Dendritic cell treated with granulocyte-macrophage colony-stimulating factor and Interleukin-4, amounts not matched to agents 40 ng/mL and 50 ng/mL, for 4 days (primary cell): ENCODE results near the gene ADH1A.
"Not testable (repeated sequence)": the region's sequence is repeated elsewhere in the genome, so short reads cannot be mapped to it uniquely, and the experiment has no call there.

Experiments used
- H3K27ac Mint-ChIP-seq: one replicate; pipeline ENCODE4 v1.8.0; 2022; ENCODE audit warnings: mild to moderate bottlenecking, mixed read lengths
- H3K27me3 Mint-ChIP-seq: one replicate; pipeline ENCODE4 v1.8.0; 2022; ENCODE audit warnings: mild to moderate bottlenecking, mixed read lengths
- H3K36me3 Mint-ChIP-seq: one replicate; pipeline ENCODE4 v1.8.0; 2022; ENCODE audit warnings: low read depth, mixed read lengths
- H3K4me1 Mint-ChIP-seq: one replicate; pipeline ENCODE4 v1.8.0; 2022; ENCODE audit warnings: low read depth, mixed read lengths
- H3K4me3 Mint-ChIP-seq: one replicate; pipeline ENCODE4 v1.8.0; 2022; ENCODE audit warnings: mild to moderate bottlenecking, moderate library complexity, mixed read lengths
- H3K9me3 Mint-ChIP-seq: one replicate; pipeline ENCODE4 v1.8.0; 2022; ENCODE audit warnings: mixed read lengths
- intact Hi-C: fragments of 100-400 bp; cut with micrococcal nuclease; formaldehyde crosslinking; loops from one replicate; pipeline ENCODE4 v1.15.0; 2022

ADH1A gene

GRCh38 chr4:99290848-99291786 lies at the start of gene ADH1A:
TSS of gene ADH1A (minus strand) at chr4:99290985. CDS start at chr4:99290914, 71 bp downstream.
- Mint-ChIP-seq H3K36me3 (no peaks in the 10 kb centered on the region), H3K4me3 (no peak within 1 kb of the TSS), H3K27ac (no peak within 1 kb of the TSS), H3K4me1 (no peaks in the 10 kb centered on the region), H3K9me3 (peaks cover 44% of the 10 kb centered on the region), H3K27me3 (no peaks in the 10 kb centered on the region)
- intact Hi-C loops = no loop called here

- Mint-ChIP-seq H3K36me3 (no peaks in the 10 kb centered on the region), H3K27me3 (no peaks in the 10 kb centered on the region), H3K9me3 (no peaks in the 10 kb centered on the region), H3K27ac (no peak overlapping the region), H3K4me1 (no peaks in the 10 kb centered on the region), H3K4me3 (no peak overlapping the region)
- intact Hi-C loops = no loop called here
These were observed 48.4 kb upstream of the ADH1A start for GRCh38 chr4:99339172-99339571.

- Mint-ChIP-seq H3K4me3 (no peak overlapping the region), H3K27me3 (no peaks in the 10 kb centered on the region), H3K4me1 (no peaks in the 10 kb centered on the region), H3K36me3 (no peaks in the 10 kb centered on the region), H3K9me3 (peaks cover 9% of the 10 kb centered on the region), H3K27ac (no peak overlapping the region)
- intact Hi-C loops = no loop called here
These were observed 45.8 kb upstream of the ADH1A start for GRCh38 chr4:99336553-99336952.

- H3K9me3 Mint-ChIP-seq = peaks cover 11% of the 10 kb centered on the region
- H3K27ac Mint-ChIP-seq = no peak overlapping the region
- H3K36me3 Mint-ChIP-seq = no peaks in the 10 kb centered on the region
- no peak overlapping the region for H3K4me3 Mint-ChIP-seq
- H3K27me3 Mint-ChIP-seq = no peaks in the 10 kb centered on the region
- no peaks in the 10 kb centered on the region for H3K4me1 Mint-ChIP-seq
- intact Hi-C loops = no loop called here
These were observed 44.1 kb upstream of the ADH1A start for GRCh38 chr4:99334880-99335279.

GRCh38 chr4:99330648-99331047 lies 39.9 kb upstream of the ADH1A start:
- intact Hi-C loops = no loop called here
- no peak overlapping the region for H3K4me3 Mint-ChIP-seq

GRCh38 chr4:99329876-99330275 lies 39.1 kb upstream of the ADH1A start:
- intact Hi-C loops = no loop called here
- no peaks in the 10 kb centered on the region for H3K36me3 Mint-ChIP-seq
- peaks cover 18% of the 10 kb centered on the region for H3K9me3 Mint-ChIP-seq
- H3K27ac Mint-ChIP-seq = no peak overlapping the region
- H3K4me1 Mint-ChIP-seq = no peaks in the 10 kb centered on the region
- H3K27me3 Mint-ChIP-seq = no peaks in the 10 kb centered on the region
- H3K4me3 Mint-ChIP-seq = no peak overlapping the region

More at GRCh38 chr4:99330648-99331047, 39.9 kb upstream of the ADH1A start:
- Mint-ChIP-seq H3K27me3 (no peaks in the 10 kb centered on the region), H3K36me3 (no peaks in the 10 kb centered on the region), H3K9me3 (peaks cover 18% of the 10 kb centered on the region), H3K4me1 (no peaks in the 10 kb centered on the region), H3K27ac (no peak overlapping the region)

GRCh38 chr4:99324979-99325378 lies 34.2 kb upstream of the ADH1A start:
- Mint-ChIP-seq H3K4me1 (no peaks in the 10 kb centered on the region), H3K36me3 (no peaks in the 10 kb centered on the region), H3K27ac (no peak overlapping the region), H3K27me3 (no peaks in the 10 kb centered on the region), H3K4me3 (no peak overlapping the region), H3K9me3 (peaks cover 13% of the 10 kb centered on the region)
- intact Hi-C loops = no loop called here

GRCh38 chr4:99324361-99324760 lies 33.6 kb upstream of the ADH1A start:
- intact Hi-C loops = no loop called here
- Mint-ChIP-seq H3K4me3 (no peak overlapping the region), H3K4me1 (no peaks in the 10 kb centered on the region), H3K9me3 (peaks cover 7% of the 10 kb centered on the region), H3K27ac (no peak overlapping the region), H3K36me3 (no peaks in the 10 kb centered on the region), H3K27me3 (no peaks in the 10 kb centered on the region)

GRCh38 chr4:99323756-99324155 lies 33.0 kb upstream of the ADH1A start:
- Mint-ChIP-seq H3K9me3 (peaks cover 5% of the 10 kb centered on the region), H3K4me1 (no peaks in the 10 kb centered on the region), H3K27me3 (no peaks in the 10 kb centered on the region), H3K36me3 (no peaks in the 10 kb centered on the region), H3K27ac (no peak overlapping the region), H3K4me3 (no peak overlapping the region)
- intact Hi-C loops = no loop called here

- H3K9me3 Mint-ChIP-seq = peaks cover 5% of the 10 kb centered on the region
- intact Hi-C loops = no loop called here
- H3K4me1 Mint-ChIP-seq = no peaks in the 10 kb centered on the region
- H3K36me3 Mint-ChIP-seq = no peaks in the 10 kb centered on the region
- H3K4me3 Mint-ChIP-seq = no peak within 1 kb of the TSS
- H3K27me3 Mint-ChIP-seq = no peaks in the 10 kb centered on the region
- no peak within 1 kb of the TSS for H3K27ac Mint-ChIP-seq
These were observed 30.7 kb upstream of the ADH1A start, which contains the start of gene ADH1B for GRCh38 chr4:99321241-99322191. TSS of gene ADH1B (minus strand) at chr4:99321401. CDS start at chr4:99321331, 70 bp downstream.

- H3K27ac Mint-ChIP-seq, H3K9me3 Mint-ChIP-seq, intact Hi-C loops, H3K36me3 Mint-ChIP-seq, H3K27me3 Mint-ChIP-seq, H3K4me1 Mint-ChIP-seq, H3K4me3 Mint-ChIP-seq: not testable (repeated sequence)
These were observed 27.0 kb upstream of the ADH1A start for GRCh38 chr4:99317811-99318210.

- Mint-ChIP-seq H3K9me3 (no peaks in the 10 kb centered on the region), H3K36me3 (no peaks in the 10 kb centered on the region), H3K4me1 (no peaks in the 10 kb centered on the region), H3K4me3 (no peak overlapping the region), H3K27me3 (no peaks in the 10 kb centered on the region), H3K27ac (no peak overlapping the region)
- intact Hi-C loops = no loop called here
These were observed 26.6 kb upstream of the ADH1A start for GRCh38 chr4:99317354-99317753.

- H3K36me3 Mint-ChIP-seq = no peaks in the 10 kb centered on the region
- no peaks in the 10 kb centered on the region for H3K27me3 Mint-ChIP-seq
- H3K4me3 Mint-ChIP-seq = no peak overlapping the region
- H3K4me1 Mint-ChIP-seq = no peaks in the 10 kb centered on the region
- H3K27ac Mint-ChIP-seq = no peak overlapping the region
- H3K9me3 Mint-ChIP-seq = no peaks in the 10 kb centered on the region
- intact Hi-C loops = no loop called here
These were observed 25.1 kb upstream of the ADH1A start for GRCh38 chr4:99315839-99316238.

GRCh38 chr4:99314211-99314610 lies 23.4 kb upstream of the ADH1A start:
- intact Hi-C loops = no loop called here
- Mint-ChIP-seq H3K4me3 (no peak overlapping the region), H3K9me3 (no peaks in the 10 kb centered on the region)

More at GRCh38 chr4:99314211-99314610, 23.4 kb upstream of the ADH1A start:
- Mint-ChIP-seq H3K27me3 (no peaks in the 10 kb centered on the region), H3K4me1 (no peaks in the 10 kb centered on the region), H3K36me3 (no peaks in the 10 kb centered on the region), H3K27ac (no peak overlapping the region)
